ENCODE measurements around the gene SP100. TPM values are rescaled to one million over a fixed set of nuclear protein-coding genes. Genes with fewer than 3 reads are reported as not detected.

The SP100 gene
- polyA plus RNA-seq, 1 donor (not counting 4 experiments of a cell fraction or from before 2014, with no cell fraction given): 136 TPM

- FAIRE-seq: peak; percentile 64
- dilution Hi-C loops (cut with MboI; ENCODE audit: extremely low pct_ligation_motif_present, low sequenced_read_pairs): no loop called here
- Histone ChIP-seq H3K27me3 (ENCODE audit: control insufficient read depth, extremely low read depth, insufficient read depth, low read length) (peaks cover 4% of the 10 kb centered on the region), H3K9me1 (ENCODE audit: control insufficient read depth, extremely low read depth, insufficient read depth, low read length) (no peaks in the 10 kb centered on the region), H3K27ac (ENCODE audit: control insufficient read depth, insufficient read depth, low read length) (no peak overlapping the region), H3K36me3 (ENCODE audit: control insufficient read depth in 2 of 2, extremely low read depth in 1 of 2, insufficient read depth in 2 of 2, low read length in 2 of 2) (no peaks in the 10 kb centered on the region), H3K9ac (ENCODE audit: control insufficient read depth, extremely low read depth, insufficient read depth, low read length) (no peak overlapping the region), H3K4me3 (ENCODE audit: control insufficient read depth in 2 of 3, extremely low read depth in 1 of 3, insufficient read depth in 2 of 3, low read depth in 1 of 3, low read length in 3 of 3) (no peak overlapping the region), H4K20me1 (ENCODE audit: control insufficient read depth, extremely low read depth, insufficient read depth, low read length) (no peaks in the 10 kb centered on the region), H3K9me3 (ENCODE audit: control insufficient read depth, low read depth, low read length) (no peaks in the 10 kb centered on the region), H3K79me2 (ENCODE audit: control insufficient read depth, insufficient read depth, low read length) (no peaks in the 10 kb centered on the region), H3K4me2 (ENCODE audit: control insufficient read depth, extremely low read depth, insufficient read depth, low read depth, low read length) (no peak overlapping the region), H3K4me1 (ENCODE audit: control insufficient read depth, extremely low read depth, insufficient read depth, low read length) (peaks cover 3% of the 10 kb centered on the region), H2AFZ (ENCODE audit: control insufficient read depth, low read length) (no peak overlapping the region)
- DNase-seq (ENCODE audit: low read depth, low spot score): peak; percentile 13
- no peak for TF ChIP-seq CTCF (optimal IDR thresholded peaks at IDR 0.05 in 1 of 3, IDR thresholded peaks at IDR 0.05 in 1 of 3, conservative IDR thresholded peaks at IDR 0.05 in 1 of 3; ENCODE audit: extremely low read depth in 1 of 3, insufficient read depth in 2 of 3, low read length in 3 of 3)
Observed at GRCh38 chr2:230582851-230583283, 166.9 kb downstream of the SP100 start.

- Histone ChIP-seq H4K20me1 (ENCODE audit: control insufficient read depth, extremely low read depth, insufficient read depth, low read length) (no peaks in the 10 kb centered on the region), H2AFZ (ENCODE audit: control insufficient read depth, low read length) (no peak overlapping the region), H3K9me3 (ENCODE audit: control insufficient read depth, low read depth, low read length) (no peaks in the 10 kb centered on the region), H3K9ac (ENCODE audit: control insufficient read depth, extremely low read depth, insufficient read depth, low read length) (no peak overlapping the region), H3K27me3 (ENCODE audit: control insufficient read depth, extremely low read depth, insufficient read depth, low read length) (peaks cover 4% of the 10 kb centered on the region), H3K79me2 (ENCODE audit: control insufficient read depth, insufficient read depth, low read length) (no peaks in the 10 kb centered on the region), H3K4me1 (ENCODE audit: control insufficient read depth, extremely low read depth, insufficient read depth, low read length) (peaks cover 3% of the 10 kb centered on the region), H3K4me2 (ENCODE audit: control insufficient read depth, extremely low read depth, insufficient read depth, low read depth, low read length) (no peak overlapping the region), H3K27ac (ENCODE audit: control insufficient read depth, insufficient read depth, low read length) (peak overlapping the region; percentile 19), H3K4me3 (ENCODE audit: control insufficient read depth in 2 of 3, extremely low read depth in 1 of 3, insufficient read depth in 2 of 3, low read depth in 1 of 3, low read length in 3 of 3) (no peak overlapping the region), H3K36me3 (ENCODE audit: control insufficient read depth in 2 of 2, extremely low read depth in 1 of 2, insufficient read depth in 2 of 2, low read length in 2 of 2) (no peaks in the 10 kb centered on the region), H3K9me1 (ENCODE audit: control insufficient read depth, extremely low read depth, insufficient read depth, low read length) (no peaks in the 10 kb centered on the region)
- dilution Hi-C loops (cut with MboI; ENCODE audit: extremely low pct_ligation_motif_present, low sequenced_read_pairs): no loop called here
- TF ChIP-seq EZH2 (IDR thresholded peaks at IDR 0.05; ENCODE audit: low read length): no peak
- TF ChIP-seq CTCF (optimal IDR thresholded peaks at IDR 0.05 in 1 of 3, IDR thresholded peaks at IDR 0.05 in 1 of 3, conservative IDR thresholded peaks at IDR 0.05 in 1 of 3; ENCODE audit: extremely low read depth in 1 of 3, insufficient read depth in 2 of 3, low read length in 3 of 3): no peak
- FAIRE-seq: no peak
- no peak for DNase-seq (ENCODE audit: low read depth, low spot score)
Observed at GRCh38 chr2:230583581-230583980, 167.6 kb downstream of the SP100 start.
